Mesendoderm (in vitro differentiated cells): Measurements from ENCODE around the gene ACOX3.

Experiments
- DNase-seq: peaks from one replicate; pipeline ENCODE4 v3.0.0; 2013
- H2AK5ac ChIP-seq: 2 replicates; pipeline ENCODE4 v1.6.1; 2013; ENCODE audit warnings: low read length, inconsistent platforms
- H2BK120ac ChIP-seq: 2 replicates; pipeline ENCODE4 v1.6.1; 2013; ENCODE audit warnings: low read depth, mild to moderate bottlenecking, low read length, moderate library complexity, mixed read lengths
- H2BK15ac ChIP-seq: replicated peaks from 2 replicates; pipeline ENCODE4 v1.6.1; 2013; ENCODE audit warnings: low read depth, mild to moderate bottlenecking, moderate library complexity
- H2BK5ac ChIP-seq: 2 replicates; pipeline ENCODE4 v1.6.1; 2013; ENCODE audit warnings: low read length, inconsistent platforms
- H3K18ac ChIP-seq: 2 replicates; pipeline ENCODE4 v1.6.1; 2013; ENCODE audit warnings: mild to moderate bottlenecking, low read length, mixed read lengths
- H3K23ac ChIP-seq: one replicate; pipeline ENCODE4 v1.6.1; 2013; ENCODE audit warnings: low read length
- H3K27ac ChIP-seq: 2 replicates; pipeline ENCODE4 v1.5.1; 2013; ENCODE audit warnings: low read depth, mild to moderate bottlenecking, inconsistent platforms, low read length, moderate library complexity
- H3K27me3 ChIP-seq: 2 replicates; pipeline ENCODE4 v1.6.1; 2013; ENCODE audit warnings: low read length, control low read depth, mild to moderate bottlenecking, inconsistent platforms; ENCODE audit not compliant: insufficient read depth, poor library complexity
- H3K36me3 ChIP-seq: 2 replicates; pipeline ENCODE4 v1.6.1; 2013; ENCODE audit warnings: low read length, inconsistent platforms; ENCODE audit not compliant: control insufficient read depth, insufficient read depth
- H3K4ac ChIP-seq: one replicate; pipeline ENCODE4 v1.6.1; 2013; ENCODE audit warnings: low read depth, mild to moderate bottlenecking, low read length, moderate library complexity
- H3K4me1 ChIP-seq: 2 replicates; pipeline ENCODE4 v1.6.1; 2013; ENCODE audit warnings: low read depth, low read length, inconsistent platforms; ENCODE audit not compliant: control insufficient read depth
- H3K4me2 ChIP-seq: 2 replicates; pipeline ENCODE4 v1.6.1; 2013; ENCODE audit warnings: low read length
- H3K4me3 ChIP-seq: 2 replicates; pipeline ENCODE4 v1.5.1; 2013; ENCODE audit warnings: mild to moderate bottlenecking, low read length
- H3K56ac ChIP-seq: one replicate; pipeline ENCODE4 v1.6.1; 2013; ENCODE audit warnings: low read length
- H3K79me1 ChIP-seq: 2 replicates; pipeline ENCODE4 v1.6.1; 2013; ENCODE audit warnings: low read length, inconsistent platforms
- H3K79me2 ChIP-seq: 2 replicates; pipeline ENCODE4 v1.6.1; 2013; ENCODE audit warnings: mild to moderate bottlenecking, low read length; ENCODE audit not compliant: control insufficient read depth, insufficient read depth
- H3K9ac ChIP-seq: 2 replicates; pipeline ENCODE4 v1.6.1; 2013; ENCODE audit warnings: low read length, inconsistent platforms
- H4K5ac ChIP-seq: one replicate; pipeline ENCODE4 v1.6.1; 2013; ENCODE audit warnings: low read length
- H4K8ac ChIP-seq: one replicate; pipeline ENCODE4 v1.6.1; 2013; ENCODE audit warnings: low read depth, mild to moderate bottlenecking, control low read depth, low read length, moderate library complexity
- WGBS: extraction: QIAGEN DNeasy Blood & Tissue Kit; methylation state at CpG from one replicate; pipeline ENCODE4 v1.1.7; 2013; ENCODE audit warnings: low lambda C conversion rate, missing lambda C conversion rate; ENCODE audit not compliant: insufficient coverage; ENCODE audit errors: extremely low coverage; 5-methylcytosine and 5-hydroxymethylcytosine counted together

ACOX3 gene

GRCh38 chr4:8338351-8338961, 102.1 kb downstream of the ACOX3 start:
- no peak overlapping the region for H2BK120ac ChIP-seq
- H2BK5ac ChIP-seq = no peak overlapping the region
- no peak overlapping the region for H3K27ac ChIP-seq
- H3K4me2 ChIP-seq = no peak overlapping the region
- no peak overlapping the region for H3K23ac ChIP-seq
- no peak overlapping the region for H3K4me3 ChIP-seq
- no peak overlapping the region for H2BK15ac ChIP-seq
- H3K4ac ChIP-seq = no peak overlapping the region
- H3K4me1 ChIP-seq = no peaks in the 10 kb centered on the region
- no peak for DNase-seq
- no peaks in the 10 kb centered on the region for H3K27me3 ChIP-seq
- no peaks in the 10 kb centered on the region for H3K36me3 ChIP-seq
- no peaks in the 10 kb centered on the region for H3K79me1 ChIP-seq
- H4K8ac ChIP-seq = no peak overlapping the region
- WGBS = no CpG with 5 or more reads among the region's 4 CpGs
- no peak overlapping the region for H2AK5ac ChIP-seq
- H3K79me2 ChIP-seq = no peaks in the 10 kb centered on the region
- no peak overlapping the region for H3K9ac ChIP-seq
- H4K5ac ChIP-seq = no peak overlapping the region
- H3K56ac ChIP-seq = no peak overlapping the region
- no peak overlapping the region for H3K18ac ChIP-seq

GRCh38 chr4:8336412-8337075, 104.0 kb downstream of the ACOX3 start:
- no peak overlapping the region for H3K18ac ChIP-seq
- no peaks in the 10 kb centered on the region for H3K4me1 ChIP-seq
- H3K4me2 ChIP-seq = no peak overlapping the region
- H3K27ac ChIP-seq = no peak overlapping the region
- no peak for DNase-seq
- H3K4me3 ChIP-seq = no peak overlapping the region
- H2BK120ac ChIP-seq = no peak overlapping the region
- no peaks in the 10 kb centered on the region for H3K79me2 ChIP-seq
- H3K9ac ChIP-seq = no peak overlapping the region
- H2BK5ac ChIP-seq = no peak overlapping the region
- H4K8ac ChIP-seq = no peak overlapping the region
- no peaks in the 10 kb centered on the region for H3K27me3 ChIP-seq
- no peak overlapping the region for H2AK5ac ChIP-seq
- WGBS = no CpG with 5 or more reads among the region's 7 CpGs
- H3K79me1 ChIP-seq = no peaks in the 10 kb centered on the region
- no peaks in the 10 kb centered on the region for H3K36me3 ChIP-seq
- no peak overlapping the region for H3K23ac ChIP-seq
- H4K5ac ChIP-seq = no peak overlapping the region
- H3K56ac ChIP-seq = no peak overlapping the region
- H2BK15ac ChIP-seq = no peak overlapping the region
- H3K4ac ChIP-seq = no peak overlapping the region

- Histone ChIP-seq H2BK120ac (no peak overlapping the region), H3K4ac (no peak overlapping the region), H2AK5ac (no peak overlapping the region), H3K18ac (no peak overlapping the region), H3K4me2 (no peak overlapping the region), H3K4me3 (no peak overlapping the region), H3K79me2 (no peaks in the 10 kb centered on the region), H3K36me3 (no peaks in the 10 kb centered on the region), H4K8ac (no peak overlapping the region), H3K4me1 (no peaks in the 10 kb centered on the region), H4K5ac (no peak overlapping the region), H2BK15ac (no peak overlapping the region), H3K79me1 (no peaks in the 10 kb centered on the region), H3K56ac (no peak overlapping the region), H2BK5ac (no peak overlapping the region), H3K27me3 (no peaks in the 10 kb centered on the region), H3K9ac (no peak overlapping the region), H3K27ac (no peak overlapping the region), H3K23ac (no peak overlapping the region)
- DNase-seq = no peak
- no CpG with 5 or more reads among the region's 2 CpGs for WGBS
These were observed 104.7 kb downstream of the ACOX3 start for GRCh38 chr4:8335848-8336247.

- Histone ChIP-seq H2AK5ac (no peak overlapping the region), H3K18ac (no peak overlapping the region), H3K4me3 (no peak overlapping the region), H3K27ac (no peak overlapping the region), H4K5ac (no peak overlapping the region), H4K8ac (no peak overlapping the region), H3K79me2 (no peaks in the 10 kb centered on the region), H3K4ac (no peak overlapping the region), H3K4me1 (no peaks in the 10 kb centered on the region), H3K36me3 (no peaks in the 10 kb centered on the region), H3K56ac (no peak overlapping the region), H2BK120ac (no peak overlapping the region), H3K23ac (no peak overlapping the region), H3K9ac (no peak overlapping the region), H2BK15ac (no peak overlapping the region), H2BK5ac (no peak overlapping the region), H3K4me2 (no peak overlapping the region), H3K79me1 (no peaks in the 10 kb centered on the region), H3K27me3 (no peaks in the 10 kb centered on the region)
- WGBS = no CpG with 5 or more reads among the region's 13 CpGs
- DNase-seq = no peak
These were observed 105.6 kb downstream of the ACOX3 start for GRCh38 chr4:8334786-8335460.

- Histone ChIP-seq H3K27me3 (no peaks in the 10 kb centered on the region), H3K9ac (no peak overlapping the region), H3K79me2 (no peaks in the 10 kb centered on the region), H4K8ac (no peak overlapping the region), H2BK15ac (no peak overlapping the region), H3K79me1 (no peaks in the 10 kb centered on the region), H3K4me3 (no peak overlapping the region), H3K4ac (no peak overlapping the region), H3K4me2 (no peak overlapping the region), H3K18ac (no peak overlapping the region), H2BK5ac (no peak overlapping the region), H3K27ac (no peak overlapping the region), H3K4me1 (no peaks in the 10 kb centered on the region), H2AK5ac (no peak overlapping the region), H4K5ac (no peak overlapping the region), H3K56ac (no peak overlapping the region), H3K36me3 (no peaks in the 10 kb centered on the region), H3K23ac (no peak overlapping the region), H2BK120ac (no peak overlapping the region)
- no peak for DNase-seq
- no CpG with 5 or more reads among the region's 14 CpGs for WGBS
These were observed 106.6 kb downstream of the ACOX3 start for GRCh38 chr4:8333726-8334460.
